ENCODE data around the gene CLPTM1.

GRCh38 chr19:45040059-45040771, 85.0 kb downstream of the CLPTM1 start:
- TF ChIP-seq CTCF (IDR thresholded peaks at IDR 0.05; ENCODE audit: low read length): no peak
- TF ChIP-seq EZH2 (IDR thresholded peaks at IDR 0.05; ENCODE audit: borderline replicate concordance, low read length): no peak

All from OCI-LY1 (cell line).